Ishikawa (cell line): ENCODE results near the gene METTL9.

Experiments used
- EGR1 ChIP-seq: IDR thresholded peaks from 2 replicates; pipeline ENCODE4 v1.6.1; 2012
- EP300 ChIP-seq: IDR thresholded peaks from 2 replicates; pipeline ENCODE4 v1.6.1; 2012; ENCODE audit warnings: borderline replicate concordance
- NFIC ChIP-seq: IDR thresholded peaks from 2 replicates; pipeline ENCODE4 v1.6.1; 2012
- REST ChIP-seq: IDR thresholded peaks from 2 replicates; pipeline ENCODE4 v1.6.1; 2012; ENCODE audit warnings: low read depth, mild to moderate bottlenecking
- ZBTB7A ChIP-seq: IDR thresholded peaks from 2 replicates; pipeline ENCODE4 v1.6.1; 2012; ENCODE audit warnings: low read depth

- TF ChIP-seq EP300 (no peak), ZBTB7A (no peak), EGR1 (no peak), REST (no peak), NFIC (no peak)
These were observed 57.7 kb downstream of the METTL9 start for GRCh38 chr16:21656795-21657768.
